RWPE1 (cell line): ENCODE results near the gene IFI27.

Source experiments
- CTCF ChIA-PET: fragments of 350-600 bp; sonication (Branson Sonifier 250); formaldehyde crosslinking; extraction: SDS; loops from one replicate; lab custom pipeline; 2021; lab: Yijun Ruan, JAX
- POLR2A ChIA-PET: fragments of 400-600 bp; formaldehyde crosslinking; extraction: SDS; loops from one replicate; lab custom pipeline; 2020; ENCODE audit warnings: antibody characterized with exemption; ENCODE audit not compliant: low non-redundant PET; lab: Yijun Ruan, JAX
- DNase-seq: peaks from one replicate; pipeline ENCODE4 v3.0.0; 2012; ENCODE audit warnings: low spot score
- H3K27ac ChIP-seq: fragments of 450-650 bp; 2 replicates; pipeline ENCODE4 v1.5.1; 2017
- CTCF ChIP-seq: fragments of 450-650 bp; conservative IDR thresholded peaks from 2 replicates; pipeline ENCODE4 v1.5.1; 2017; ENCODE audit warnings: low read depth, mild to moderate bottlenecking

Gene IFI27

DNA sequence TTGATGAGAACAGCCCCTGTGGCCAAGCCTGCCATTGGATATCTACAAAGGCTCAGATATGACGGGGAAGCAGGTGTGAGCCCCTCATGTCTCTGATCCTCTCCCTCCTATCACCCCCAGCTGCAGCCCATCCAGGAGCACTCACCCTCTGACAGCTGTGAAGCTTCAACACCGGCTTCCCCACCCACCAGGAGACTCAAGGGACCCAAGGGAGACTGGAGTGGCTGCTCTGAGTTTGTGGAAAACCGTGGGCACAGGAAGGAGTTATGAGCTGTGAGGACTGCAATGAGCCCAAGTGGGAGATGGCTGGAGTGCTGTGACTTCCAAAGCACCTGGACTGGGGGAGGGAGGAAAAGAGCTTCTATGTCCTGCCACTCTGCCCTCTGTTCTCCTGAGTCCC, 10.9 kb downstream of the IFI27 start:
- H3K27ac ChIP-seq, result no peak overlapping the region
- ChIA-PET CTCF (no interaction called here), POLR2A (no interaction called here)
- TF ChIP-seq CTCF, result no peak
- no peak for DNase-seq

DNA sequence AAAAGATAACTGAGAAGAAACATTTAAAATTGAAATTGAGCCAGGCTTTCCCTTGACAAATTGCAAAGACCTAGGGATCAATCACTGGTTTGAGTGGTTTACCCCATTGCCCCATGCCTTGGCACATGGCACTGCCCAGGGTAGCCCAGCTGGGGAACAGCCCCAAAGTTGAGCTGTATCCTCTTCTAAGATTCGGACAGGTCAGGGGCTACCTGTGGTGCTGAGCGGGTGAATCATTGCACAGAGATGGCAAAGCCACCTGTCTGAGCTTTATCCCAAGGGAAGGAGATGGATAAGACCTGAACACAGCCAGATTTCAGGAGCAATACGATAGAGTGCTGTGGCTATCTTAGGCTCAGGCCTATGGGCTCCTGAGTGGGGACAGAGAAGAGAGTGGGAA, 11.9 kb downstream of the IFI27 start:
- no peak for DNase-seq
- no peak for TF ChIP-seq CTCF
- POLR2A ChIA-PET, result no interaction called here
- H3K27ac ChIP-seq, result no peak overlapping the region
- CTCF ChIA-PET, result no interaction called here

GRCh38 chr14:94123296-94123695, 12.8 kb downstream of the IFI27 start:
- CTCF ChIA-PET, result no interaction called here

DNA sequence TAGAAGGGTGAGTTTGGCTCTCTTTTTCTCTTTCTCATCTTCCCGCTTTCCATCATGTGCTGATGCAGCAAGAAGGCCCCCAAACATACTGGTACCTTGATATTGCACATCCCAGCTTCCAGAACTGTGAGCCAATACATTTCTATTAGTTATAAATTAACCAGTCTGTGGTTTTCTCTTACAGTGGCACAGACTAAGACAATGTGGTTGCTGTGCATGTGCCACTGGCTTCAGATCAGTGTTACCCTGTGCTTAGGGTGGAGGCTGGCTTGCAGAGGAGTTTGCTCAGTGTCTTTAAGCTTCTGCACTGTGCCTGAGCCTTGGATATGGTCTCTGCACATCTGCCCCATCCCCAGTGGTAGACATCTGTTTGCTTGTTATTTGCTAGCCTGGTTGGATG, 13.3 kb downstream of the IFI27 start:
- POLR2A ChIA-PET, result no interaction called here
- DNase-seq, result no peak
- no peak for TF ChIP-seq CTCF
- H3K27ac ChIP-seq, result no peak overlapping the region
- CTCF ChIA-PET, result interaction anchor here (1.4 kb wide), 1 partner anchor 13 kb away, joined by 5 read pairs; no protein-coding TSS in a partner anchor

More at GRCh38 chr14:94123296-94123695, 12.8 kb downstream of the IFI27 start:
- H3K27ac ChIP-seq, result no peak overlapping the region
- no peak for TF ChIP-seq CTCF
- DNase-seq, result no peak
- POLR2A ChIA-PET, result no interaction called here

- no peak for DNase-seq
- POLR2A ChIA-PET, result no interaction called here
- CTCF ChIA-PET, result interaction anchor here (1.4 kb wide), 1 partner anchor 12 kb away, joined by 5 read pairs; no protein-coding TSS in a partner anchor
Observed at GRCh38 chr14:94124582-94125377, 14.2 kb downstream of the IFI27 start.

More at GRCh38 chr14:94124582-94125377, 14.2 kb downstream of the IFI27 start:
- H3K27ac ChIP-seq, result no peak overlapping the region
- no peak for TF ChIP-seq CTCF
